Keratinocyte (primary cell): ENCODE results near the gene SORBS2. TPM values are rescaled to one million over a fixed set of nuclear protein-coding genes. Genes with fewer than 3 reads are reported as not detected.

Experiments
- DNase-seq: peaks from one replicate; pipeline ENCODE4 v3.0.0-alpha.2; 2011; ENCODE audit warnings: low read depth, missing footprints, low spot score
- FAIRE-seq: peaks from 2 replicates; lab custom pipeline; 2011; peaks lifted over from hg19 to GRCh38; lab: Jason Lieb, UNC
- H2AFZ ChIP-seq: 2 replicates; pipeline ENCODE4 v1.6.0; 2012; ENCODE audit warnings: low read length, control low read depth, inconsistent platforms; ENCODE audit not compliant: control insufficient read depth
- H3K27ac ChIP-seq: 2 replicates; pipeline ENCODE4 v1.5.1; 2011; ENCODE audit warnings: low read length; ENCODE audit not compliant: control insufficient read depth, insufficient read depth
- H3K27me3 ChIP-seq: 3 replicates; pipeline ENCODE4 v1.6.0; 2011; ENCODE audit warnings: low read length; ENCODE audit not compliant: control insufficient read depth, insufficient read depth; ENCODE audit errors: extremely low read depth
- H3K36me3 ChIP-seq, 2 experiments: 2 replicates in 1 of 2; 3 replicates in 1 of 2; pipeline ENCODE4 v1.5.1; 2011; ENCODE audit warnings: low read length in 2 of 2, mild to moderate bottlenecking in 1 of 2; ENCODE audit not compliant: control insufficient read depth in 2 of 2, insufficient read depth in 2 of 2; ENCODE audit errors: extremely low read depth in 1 of 2
- H3K4me1 ChIP-seq: 3 replicates; pipeline ENCODE4 v1.5.1; 2011; ENCODE audit warnings: low read length; ENCODE audit not compliant: control insufficient read depth, insufficient read depth; ENCODE audit errors: extremely low read depth
- H3K4me2 ChIP-seq: 3 replicates; pipeline ENCODE4 v1.6.0; 2011; ENCODE audit warnings: low read depth, low read length; ENCODE audit not compliant: control insufficient read depth, insufficient read depth; ENCODE audit errors: extremely low read depth
- H3K4me3 ChIP-seq, 3 experiments: fragments of 200-600 bp in 1 of 3; sonication (generic) in 1 of 3; 2 replicates in 2 of 3; 3 replicates in 1 of 3; pipeline ENCODE4 v1.5.1; 2011 to 2016; ENCODE audit warnings: low read length in 3 of 3, mild to moderate bottlenecking in 3 of 3, control low read depth in 2 of 3, inconsistent platforms in 1 of 3, low read depth in 1 of 3, mixed read lengths in 1 of 3, mixed run types in 1 of 3, moderate library complexity in 1 of 3; ENCODE audit not compliant: control insufficient read depth in 2 of 3, insufficient read depth in 2 of 3; ENCODE audit errors: extremely low read depth in 1 of 3
- H3K79me2 ChIP-seq: 2 replicates; pipeline ENCODE4 v1.6.0; 2012; ENCODE audit warnings: low read length; ENCODE audit not compliant: control insufficient read depth, insufficient read depth
- H3K9ac ChIP-seq: 3 replicates; pipeline ENCODE4 v1.6.0; 2011; ENCODE audit warnings: low read length; ENCODE audit not compliant: control insufficient read depth, insufficient read depth; ENCODE audit errors: extremely low read depth
- H3K9me1 ChIP-seq: 3 replicates; pipeline ENCODE4 v1.6.0; 2011; ENCODE audit warnings: low read length; ENCODE audit not compliant: control insufficient read depth, insufficient read depth; ENCODE audit errors: extremely low read depth
- H3K9me3 ChIP-seq: 2 replicates; pipeline ENCODE4 v1.5.1; 2012; ENCODE audit warnings: low read depth, low read length; ENCODE audit not compliant: control insufficient read depth
- H4K20me1 ChIP-seq: 3 replicates; pipeline ENCODE4 v1.6.0; 2011; ENCODE audit warnings: low read length; ENCODE audit not compliant: control insufficient read depth, insufficient read depth; ENCODE audit errors: extremely low read depth
- CTCF ChIP-seq, 3 experiments: IDR thresholded peaks in 1 of 3; conservative IDR thresholded peaks in 1 of 3; optimal IDR thresholded peaks in 1 of 3; 2 replicates in 2 of 3; 3 replicates in 1 of 3; pipeline versions ENCODE3 to v1.5.1; 2011; ENCODE audit warnings: low read length in 3 of 3, mild to moderate bottlenecking in 3 of 3, moderate library complexity in 2 of 3, control low read depth in 1 of 3, inconsistent platforms in 1 of 3; ENCODE audit not compliant: insufficient read depth in 2 of 3; ENCODE audit errors: extremely low read depth in 1 of 3
- EZH2 ChIP-seq: IDR thresholded peaks from one replicate; pipeline ENCODE4 v1.6.1; 2012; ENCODE audit warnings: inconsistent platforms, mild to moderate bottlenecking, low read length, moderate library complexity
- dilution Hi-C: fragments of 300-500 bp; cut with MboI; formaldehyde crosslinking; loops from one replicate; pipeline ENCODE4 v1.7.0; 2020; ENCODE audit warnings: low sequenced_read_pairs; ENCODE audit not compliant: extremely low pct_ligation_motif_present
- polyA plus RNA-seq, 5 experiments: library from polyadenylated mRNA; depleted of rRNA in 3 of 5; stranded (reverse) in 3 of 5; stranded (forward) in 1 of 5; unstranded in 1 of 5; fragments of >200 nt; gene quantifications; 1 replicate in 1 of 5; 2 replicates in 3 of 5; 3 replicates in 1 of 5; pipeline versions ENCODE4 v1.2.1 to v1.2.3, GENCODE V29; 2011 to 2012; ENCODE audit warnings: missing spikeins in 2 of 5, low read depth in 1 of 5, low replicate concordance in 1 of 5

The SORBS2 gene
- polyA plus RNA-seq, 1 donor (not counting 4 experiments of a cell fraction or from before 2014, with no cell fraction given) = 0.14 TPM

DNA sequence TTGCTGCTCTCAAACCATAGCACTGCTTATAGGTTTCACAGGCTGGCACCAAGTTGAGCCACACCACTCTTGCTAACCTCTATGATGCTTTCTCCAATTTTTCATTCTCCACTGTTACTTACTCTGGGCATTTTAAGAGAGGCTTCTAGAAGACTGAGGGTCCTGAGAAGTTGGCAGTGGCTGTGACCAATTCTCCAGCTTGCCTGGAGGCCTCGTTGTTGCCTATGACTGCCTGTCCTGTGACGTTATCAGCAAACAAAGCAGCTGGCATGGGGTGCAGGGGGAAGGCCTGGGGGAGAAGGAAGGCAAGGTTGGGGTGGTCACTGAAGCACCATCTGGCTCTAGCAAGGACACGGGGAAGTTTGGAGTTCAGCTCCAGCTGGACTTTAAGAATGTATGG lies 246.3 kb downstream of the SORBS2 start:
- Histone ChIP-seq H3K4me3 (no peak overlapping the region), H3K4me2 (no peak overlapping the region), H4K20me1 (no peaks in the 10 kb centered on the region), H3K27me3 (no peaks in the 10 kb centered on the region), H3K36me3 (no peaks in the 10 kb centered on the region), H3K9me1 (no peaks in the 10 kb centered on the region), H3K79me2 (no peaks in the 10 kb centered on the region), H3K27ac (no peak overlapping the region), H3K9me3 (no peaks in the 10 kb centered on the region), H3K4me1 (peaks cover 4% of the 10 kb centered on the region), H2AFZ (no peak overlapping the region), H3K9ac (no peak overlapping the region)
- FAIRE-seq (no peak), DNase-seq (no peak)
- dilution Hi-C loops = no loop called here
- no peak for TF ChIP-seq EZH2
- no peak for TF ChIP-seq CTCF (optimal IDR thresholded peaks at IDR 0.05 in 1 of 3, IDR thresholded peaks at IDR 0.05 in 1 of 3, conservative IDR thresholded peaks at IDR 0.05 in 1 of 3; ENCODE audit: extremely low read depth in 1 of 3, insufficient read depth in 2 of 3, low read length in 3 of 3)

- Histone ChIP-seq H3K9me3 (no peaks in the 10 kb centered on the region), H3K4me1 (peaks cover 6% of the 10 kb centered on the region), H3K4me3 (no peak overlapping the region), H3K4me2 (no peak overlapping the region), H3K27me3 (no peaks in the 10 kb centered on the region), H2AFZ (no peak overlapping the region), H3K36me3 (no peaks in the 10 kb centered on the region), H4K20me1 (no peaks in the 10 kb centered on the region), H3K79me2 (no peaks in the 10 kb centered on the region), H3K9me1 (no peaks in the 10 kb centered on the region), H3K9ac (no peak overlapping the region), H3K27ac (no peak overlapping the region)
- TF ChIP-seq CTCF (optimal IDR thresholded peaks at IDR 0.05 in 1 of 3, IDR thresholded peaks at IDR 0.05 in 1 of 3, conservative IDR thresholded peaks at IDR 0.05 in 1 of 3; ENCODE audit: extremely low read depth in 1 of 3, insufficient read depth in 2 of 3, low read length in 3 of 3) = no peak
- TF ChIP-seq EZH2 = no peak
- dilution Hi-C loops = no loop called here
- DNase-seq (no peak), FAIRE-seq (no peak)
Measured at GRCh38 chr4:185564349-185564748, 247.6 kb downstream of the SORBS2 start.
